Transverse colon (tissue), 3 donors: ENCODE measurements around the gene KRTAP2-4.
"Not testable (repeated sequence)": the region's sequence is repeated elsewhere in the genome, so short reads cannot be mapped to it uniquely, and the experiment has no call there.

Experiments
- CTCF ChIP-seq, 5 experiments: fragments of 200-600 bp in 3 of 5; fragments of 450-650 bp in 2 of 5; sonication (generic) in 3 of 5; IDR thresholded peaks; 1 replicate in 2 of 5; 2 replicates in 3 of 5; pipeline ENCODE4 v1.5.1; 2016 to 2017; ENCODE audit warnings: antibody characterized with exemption in 5 of 5, inconsistent platforms in 3 of 5, mild to moderate bottlenecking in 2 of 5, moderate library complexity in 1 of 5
- EP300 ChIP-seq: sonication (generic); formaldehyde crosslinking; IDR thresholded peaks from one replicate; pipeline ENCODE4 v1.6.1; 2017; ENCODE audit warnings: antibody characterized with exemption, low read depth
- POLR2A ChIP-seq: fragments of 450-650 bp; IDR thresholded peaks from one replicate; pipeline ENCODE4 v1.6.1; 2016; ENCODE audit warnings: antibody characterized with exemption, mild to moderate bottlenecking, moderate library complexity

- TF ChIP-seq EP300; POLR2A; CTCF (IDR thresholded peaks at IDR 0.05): not testable (repeated sequence)
Observed at GRCh38 chr17:41065016-41065689, 526 bp downstream of the KRTAP2-4 start.
